K562 (cell line): ENCODE measurements around the gene RING1. TPM values are rescaled to one million over a fixed set of nuclear protein-coding genes. Genes with fewer than 3 reads are reported as not detected.

Source experiments
- ATAC-seq: fragments of 200-7000 bp; cut with Tn5 transposase; 3 replicates; pipeline ENCODE4 v1.9.1; 2020; ENCODE audit warnings: moderate library complexity
- BruUV-seq: library from RNA; stranded (reverse); fragments of 400-500 nt; replicated peaks from 2 replicates; lab custom pipeline; 2021; lab: Mats Ljungman, UMichigan
- CTCF ChIA-PET: fragments of 300-600 bp; formaldehyde crosslinking; extraction: SDS; loops from one replicate; lab custom pipeline; 2021; ENCODE audit warnings: low intra/inter-chr PET ratio; lab: Yijun Ruan, JAX
- POLR2A ChIA-PET: fragments of 300-600, 350-650 bp; sonication (Branson Sonifier 250); formaldehyde crosslinking; extraction: SDS; loops from one replicate; lab custom pipeline; 2021; ENCODE audit warnings: antibody characterized with exemption, inconsistent platforms; lab: Yijun Ruan, JAX
- DNase-seq, 4 experiments: peaks; one replicate each; pipeline versions ENCODE4 v3.0.0 to v3.0.0-alpha.2; 2011 to 2018; ENCODE audit warnings: low spot score in 3 of 4, mixed read lengths in 3 of 4; ENCODE audit errors: extremely low read depth in 1 of 4
- FAIRE-seq: peaks from 2 replicates; lab custom pipeline; 2011; peaks lifted over from hg19 to GRCh38; lab: Jason Lieb, UNC
- H2AFZ ChIP-seq: 2 replicates; pipeline ENCODE4 v1.6.0; 2011; ENCODE audit warnings: low read depth, low read length, control low read depth, inconsistent platforms
- H3K27ac ChIP-seq: fragments of 200-600 bp; 3 replicates; pipeline ENCODE4 v1.8.0; 2011; ENCODE audit warnings: low read depth, mild to moderate bottlenecking, control low read depth, inconsistent platforms, low read length, moderate library complexity, mixed read lengths; ENCODE audit errors: extremely low read depth
- H3K27me3 ChIP-seq, 2 experiments: fragments of 300-600 bp in 1 of 2; 2 replicates in 1 of 2; 3 replicates in 1 of 2; pipeline versions ENCODE4 v1.6.0 to v1.8.0; 2011; ENCODE audit warnings: inconsistent platforms in 2 of 2, low read length in 2 of 2, mild to moderate bottlenecking in 1 of 2, mixed read lengths in 1 of 2, moderate library complexity in 1 of 2; ENCODE audit not compliant: control insufficient read depth in 2 of 2, insufficient read depth in 2 of 2
- H3K36me3 ChIP-seq: fragments of 300-600 bp; 3 replicates; pipeline ENCODE4 v1.8.0; 2011; ENCODE audit warnings: mild to moderate bottlenecking, low read length, inconsistent platforms; ENCODE audit not compliant: control insufficient read depth, insufficient read depth
- H3K4me1 ChIP-seq, 2 experiments: fragments of 200-600 bp in 1 of 2; replicated peaks in 1 of 2; 2 replicates in 1 of 2; 3 replicates in 1 of 2; pipeline versions ENCODE4 v1.5.1 to v1.8.0; 2011; ENCODE audit warnings: inconsistent platforms in 2 of 2, low read length in 2 of 2, mild to moderate bottlenecking in 1 of 2, mixed read lengths in 1 of 2, moderate library complexity in 1 of 2; ENCODE audit not compliant: control insufficient read depth in 2 of 2, insufficient read depth in 2 of 2
- H3K4me2 ChIP-seq: 2 replicates; pipeline ENCODE4 v1.6.1; 2011; ENCODE audit warnings: low read length, control low read depth, inconsistent platforms, mixed read lengths; ENCODE audit not compliant: insufficient read depth
- H3K4me3 ChIP-seq: fragments of 200-600 bp; sonication (generic), shearing (Covaris generic); 2 replicates; pipeline ENCODE4 v1.5.1; 2016; ENCODE audit warnings: control low read depth, inconsistent platforms
- H3K79me2 ChIP-seq: fragments of 200-600 bp; 3 replicates; pipeline ENCODE4 v1.8.0; 2011; ENCODE audit warnings: low read length, inconsistent platforms; ENCODE audit not compliant: control insufficient read depth, insufficient read depth
- H3K9ac ChIP-seq, 2 experiments: 2 replicates each; pipeline versions ENCODE4 v1.6.0 to v1.6.1; 2011; ENCODE audit warnings: low read depth in 2 of 2, low read length in 2 of 2, control low read depth in 1 of 2, inconsistent platforms in 1 of 2, mild to moderate bottlenecking in 1 of 2, mixed read lengths in 1 of 2; ENCODE audit not compliant: insufficient read depth in 1 of 2
- H3K9me1 ChIP-seq: one replicate; pipeline ENCODE4 v1.6.0; 2011; ENCODE audit warnings: inconsistent platforms, mild to moderate bottlenecking, low read length, moderate library complexity; ENCODE audit not compliant: control insufficient read depth, insufficient read depth
- H3K9me3 ChIP-seq: replicated peaks from 2 replicates; pipeline ENCODE4 v1.5.1; 2011; ENCODE audit warnings: low read depth, low read length, inconsistent platforms; ENCODE audit not compliant: control insufficient read depth, insufficient read depth
- H4K20me1 ChIP-seq: replicated peaks from 2 replicates; pipeline ENCODE4 v1.6.1; 2011; ENCODE audit warnings: low read length, inconsistent platforms, mixed read lengths; ENCODE audit not compliant: control insufficient read depth, insufficient read depth
- BRD4 ChIP-seq: fragments of 200-600 bp; sonication (generic); IDR thresholded peaks from 2 replicates; pipeline ENCODE4 v1.6.1; 2017; ENCODE audit warnings: inconsistent platforms
- CSDE1 ChIP-seq, 2 experiments: fragments of 450-650 bp; IDR thresholded peaks; 2 replicates each; pipeline ENCODE4 v1.6.1; 2016; ENCODE audit warnings: mild to moderate bottlenecking in 1 of 2
- GATAD2A ChIP-seq: fragments of 450-650 bp; IDR thresholded peaks from 2 replicates; pipeline ENCODE4 v1.6.1; 2017
- HOXB6 ChIP-seq: fragments of 250-450 bp; sonication (Bioruptor Pico); IDR thresholded peaks from 2 replicates; pipeline ENCODE4 v1.5.1; 2022; ENCODE audit warnings: mild to moderate bottlenecking, borderline replicate concordance
- KLF10 ChIP-seq: fragments of 250-450 bp; sonication (Bioruptor Pico); IDR thresholded peaks from 2 replicates; pipeline ENCODE4 v1.6.1; 2021; ENCODE audit warnings: matching md5 sums
- MYC ChIP-seq, 2 experiments: fragments of 250-450 bp in 1 of 2; sonication (Bioruptor Pico) in 1 of 2; IDR thresholded peaks; 2 replicates each; pipeline versions ENCODE4 v1.5.1 to v1.6.1; 2012 to 2021; ENCODE audit warnings: low read depth in 2 of 2, borderline replicate concordance in 1 of 2, improper control_type of control experiment in 1 of 2, low read length in 1 of 2, mild to moderate bottlenecking in 1 of 2, moderate library complexity in 1 of 2
- PTTG1 ChIP-seq: fragments of 450-650 bp; IDR thresholded peaks from 2 replicates; pipeline ENCODE4 v1.6.1; 2016; ENCODE audit warnings: low read depth, mild to moderate bottlenecking, missing genetic modification characterization, missing compliant biosample characterization
- STAT5A ChIP-seq: IDR thresholded peaks from 2 replicates; pipeline ENCODE4 v1.6.1; 2012; ENCODE audit warnings: low read length, inconsistent platforms, borderline replicate concordance
- YY1 ChIP-seq, 3 experiments: IDR thresholded peaks; 2 replicates each; pipeline ENCODE4 v1.6.1; 2011; ENCODE audit warnings: low read length in 2 of 3, mild to moderate bottlenecking in 2 of 3, moderate library complexity in 2 of 3, borderline replicate concordance in 1 of 3, control low read depth in 1 of 3, low read depth in 1 of 3; ENCODE audit not compliant: insufficient read depth in 3 of 3, insufficient replicate concordance in 2 of 3, control insufficient read depth in 1 of 3, insufficient read length in 1 of 3; ENCODE audit errors: extremely low read depth in 1 of 3
- ZNF75A ChIP-seq: fragments of 450-650 bp; formaldehyde crosslinking; IDR thresholded peaks from 2 replicates; pipeline ENCODE4 v1.4.0; 2020; ENCODE audit warnings: mild to moderate bottlenecking
- ZNF766 ChIP-seq: fragments of 200-800 bp; sonication (Bioruptor generic); conservative IDR thresholded peaks from 2 replicates; pipeline ENCODE4 v1.6.1; 2016; ENCODE audit warnings: missing genetic modification characterization, missing compliant biosample characterization
- ZNF830 ChIP-seq: fragments of 250-450 bp; sonication (Bioruptor Pico); IDR thresholded peaks from 2 replicates; pipeline ENCODE4 v1.5.0; 2021; ENCODE audit warnings: mild to moderate bottlenecking
- WGBS: fragments of 100-300 bp; shearing (Covaris generic); methylation state at CpG from one replicate; pipeline ENCODE4 v1.1.6; 2016; ENCODE audit warnings: low coverage, mixed read lengths; ENCODE audit not compliant: insufficient coverage; ENCODE audit errors: missing lambda C conversion rate; 5-methylcytosine and 5-hydroxymethylcytosine counted together
- in situ Hi-C: fragments of 300-500 bp; cut with MboI; formaldehyde crosslinking; loops from 4 replicates; pipeline ENCODE4 v1.15.0; 2018; ENCODE audit warnings: inconsistent platforms, mixed read lengths
- intact Hi-C: fragments of 100-400 bp; cut with micrococcal nuclease; formaldehyde crosslinking; loops from 2 replicates; pipeline ENCODE4 v1.14.2; 2022
- polyA plus RNA-seq, 8 experiments: library from polyadenylated mRNA; depleted of rRNA in 4 of 8; stranded (reverse) in 5 of 8; unstranded in 3 of 8; fragments of >200 nt; fragmentation: Nextera tagmentation in 2 of 8; fragmentation: Illumina TruSeq in 1 of 8; extraction: Ambion mirVana in 2 of 8; extraction: Trizol in 1 of 8; gene quantifications; 2 replicates each; pipeline versions ENCODE4 v1.2.1 to v1.2.3, GENCODE V29; 2011 to 2014; ENCODE audit warnings: inconsistent platforms in 1 of 8, missing spikeins in 1 of 8
- total RNA-seq, 7 experiments: library from RNA; depleted of rRNA in 6 of 7; stranded (reverse); fragments of >200 nt in 6 of 7; fragmentation: Illumina TruSeq in 2 of 7; extraction: Trizol in 2 of 7; gene quantifications; 2 replicates each; pipeline versions ENCODE4 v1.2.1 to v1.2.3, GENCODE V29; 2011 to 2021; ENCODE audit warnings: low replicate concordance in 1 of 7
- TF ChIP-seq, protein P1 (sequence below): fragments of 250-450 bp; sonication (Bioruptor Pico); IDR thresholded peaks from 2 replicates; pipeline ENCODE4 v1.8.0; 2021; ENCODE audit warnings: mild to moderate bottlenecking, moderate library complexity

The RING1 gene
- total and polyA plus RNA-seq, 9 of the 15 experiments (the other 6 are each of a cell fraction or from before 2014, with no cell fraction given), result 4.2 to 59.1 (median 36.9) TPM

DNA sequence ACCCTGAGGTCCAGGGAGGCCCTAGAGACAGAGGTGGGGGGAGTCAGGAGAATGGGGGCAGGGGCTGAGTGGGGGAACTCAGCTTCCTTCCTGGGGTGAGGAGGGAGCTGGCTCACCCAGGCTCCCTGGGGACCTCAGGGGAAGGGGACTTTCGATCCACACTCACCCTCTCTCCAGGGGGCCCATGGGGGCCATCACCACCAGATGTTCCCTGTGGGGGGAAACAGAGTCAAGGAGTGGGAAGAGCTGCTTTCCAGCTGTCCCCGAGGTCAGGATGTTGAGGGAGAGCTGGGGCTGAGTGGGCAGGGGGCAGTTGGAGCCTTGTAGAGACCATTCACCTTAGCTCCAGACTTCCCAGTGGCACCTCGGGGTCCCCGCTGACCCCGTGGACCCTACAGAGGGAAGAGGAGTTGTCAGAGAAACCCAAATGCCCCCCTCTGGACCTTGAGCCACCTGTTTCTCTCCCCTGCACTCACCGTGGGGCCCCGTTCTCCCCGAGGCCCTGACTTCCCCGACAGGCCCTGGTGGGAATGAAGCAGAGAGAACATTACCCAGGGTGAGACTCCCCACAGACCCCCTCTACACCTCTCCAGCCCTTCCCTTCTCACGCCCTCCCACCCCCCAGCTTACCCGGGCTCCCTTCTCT is 34.6 kb upstream of the RING1 start:
- in situ Hi-C loops, result no loop called here
- H2AFZ ChIP-seq, result no peak overlapping the region
- DNase-seq (no peak), ATAC-seq (no peak), FAIRE-seq (no peak)
- H3K9me1 ChIP-seq, result no peaks in the 10 kb centered on the region
- H3K27ac ChIP-seq, result no peak overlapping the region
- no TSS peak for BruUV-seq
- POLR2A ChIA-PET, result interaction anchor here (0.6 to 2.7 kb wide), 8 partner anchors 10 to 1948 kb away, joined by 3 to 11 read pairs (median 4); partner anchors contain the start of gene RPS18
- intact Hi-C loops, result loop anchor here (2.0 kb wide), 1 partner anchor 51 kb away; no protein-coding TSS in a partner anchor
- H3K79me2 ChIP-seq, result no peaks in the 10 kb centered on the region
- CTCF ChIA-PET, result interaction anchor here (1.2 to 2.7 kb wide), 5 partner anchors 12 to 158 kb away, joined by 3 to 20 read pairs (median 12); no protein-coding TSS in a partner anchor
- TF ChIP-seq CSDE1 (IDR thresholded peaks at IDR 0.05), result no peak
- TF ChIP-seq ZNF830 (CRISPR knock-in tag), result no peak
- peaks cover 3 to 18% of the 10 kb centered on the region in 2 experiments; a peak in 4 of 5 replicates for H3K27me3 ChIP-seq
- no peaks in the 10 kb centered on the region for H3K36me3 ChIP-seq
- no peak overlapping the region for H3K4me3 ChIP-seq
- H4K20me1 ChIP-seq, result no peaks in the 10 kb centered on the region; the same call in 1 of the 2 replicates
- WGBS, result 0% methylated on average over 10 of the region's 11 CpGs
- no peaks in the 10 kb centered on the region for H3K9me3 ChIP-seq
- no peak overlapping the region for H3K9ac ChIP-seq
- H3K4me1 ChIP-seq, result no peaks in the 10 kb centered on the region
- no peak overlapping the region for H3K4me2 ChIP-seq

DNA sequence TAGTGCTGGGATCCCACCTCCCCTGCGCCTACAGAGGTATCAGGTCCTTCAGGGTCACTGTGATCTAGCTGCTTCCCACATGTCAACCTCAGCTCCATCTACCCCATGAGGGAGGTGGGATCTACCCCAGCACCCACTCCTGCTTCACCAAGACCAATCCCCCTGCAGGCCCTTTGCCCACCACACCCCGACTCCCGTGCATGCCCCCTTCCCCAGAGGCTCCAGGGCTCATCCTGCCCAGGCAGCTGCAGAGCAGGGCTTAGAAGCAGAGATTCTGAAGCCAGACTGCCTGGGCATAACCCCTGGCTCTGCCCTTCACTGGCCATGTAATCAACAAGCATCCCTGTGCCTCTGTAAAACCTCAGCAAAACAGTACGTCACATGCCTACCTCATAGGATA is 33.5 kb upstream of the RING1 start:
- intact Hi-C loops, result loop anchor here (2.0 kb wide), 1 partner anchor 52 kb away; no protein-coding TSS in a partner anchor
- ATAC-seq, result no peak
- 0% methylated on average over 4 of the region's 4 CpGs for WGBS
- TF ChIP-seq, protein P1, sequence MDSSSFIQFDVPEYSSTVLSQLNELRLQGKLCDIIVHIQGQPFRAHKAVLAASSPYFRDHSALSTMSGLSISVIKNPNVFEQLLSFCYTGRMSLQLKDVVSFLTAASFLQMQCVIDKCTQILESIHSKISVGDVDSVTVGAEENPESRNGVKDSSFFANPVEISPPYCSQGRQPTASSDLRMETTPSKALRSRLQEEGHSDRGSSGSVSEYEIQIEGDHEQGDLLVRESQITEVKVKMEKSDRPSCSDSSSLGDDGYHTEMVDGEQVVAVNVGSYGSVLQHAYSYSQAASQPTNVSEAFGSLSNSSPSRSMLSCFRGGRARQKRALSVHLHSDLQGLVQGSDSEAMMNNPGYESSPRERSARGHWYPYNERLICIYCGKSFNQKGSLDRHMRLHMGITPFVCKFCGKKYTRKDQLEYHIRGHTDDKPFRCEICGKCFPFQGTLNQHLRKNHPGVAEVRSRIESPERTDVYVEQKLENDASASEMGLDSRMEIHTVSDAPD (CRISPR knock-in tag), result no peak
- TF ChIP-seq GATAD2A (no peak), HOXB6 (CRISPR knock-in tag) (no peak), YY1 (IDR thresholded peaks at IDR 0.05; ENCODE audit: borderline replicate concordance in 1 of 3, control insufficient read depth in 1 of 3, extremely low read depth in 1 of 3, insufficient read depth in 3 of 3, insufficient read length in 1 of 3, insufficient replicate concordance in 2 of 3, low read depth in 1 of 3, low read length in 2 of 3) (no peak), ZNF75A (CRISPR knock-in tag) (no peak), ZNF766 (CRISPR knock-in tag) (no peak), STAT5A (no peak), BRD4 (no peak), MYC (IDR thresholded peaks at IDR 0.05; ENCODE audit: low read depth, low read length) (no peak), MYC (CRISPR knock-in tag; IDR thresholded peaks at IDR 0.05; ENCODE audit: borderline replicate concordance, low read depth) (no peak), PTTG1 (tag) (no peak), KLF10 (CRISPR knock-in tag) (no peak)

More for the DNA sequence above, 33.5 kb upstream of the RING1 start:
- Histone ChIP-seq H3K4me1 (no peaks in the 10 kb centered on the region), H3K9ac (no peak overlapping the region), H2AFZ (no peak overlapping the region), H3K9me3 (no peaks in the 10 kb centered on the region), H3K9me1 (no peaks in the 10 kb centered on the region), H3K27ac (no peak overlapping the region), H3K27me3 (peaks cover 3 to 18% of the 10 kb centered on the region in 2 experiments; a peak in 4 of 5 replicates), H3K79me2 (no peaks in the 10 kb centered on the region), H4K20me1 (no peaks in the 10 kb centered on the region; the same call in 1 of the 2 replicates), H3K4me3 (no peak overlapping the region), H3K4me2 (no peak overlapping the region), H3K36me3 (no peaks in the 10 kb centered on the region)
- no peak for FAIRE-seq
- ChIA-PET POLR2A (interaction anchor here (0.6 to 2.7 kb wide), 3 partner anchors 11 to 478 kb away, joined by 3 to 11 read pairs (median 5); no protein-coding TSS in a partner anchor), CTCF (interaction anchor here (1.2 to 1.7 kb wide), 2 partner anchors 22 to 74 kb away, joined by 3 to 9 read pairs; no protein-coding TSS in a partner anchor)
- in situ Hi-C loops, result no loop called here
- no peak for DNase-seq
- no TSS peak for BruUV-seq
